PC-9 (cell line): ENCODE results near the gene SLC15A1. TPM values are rescaled to one million over a fixed set of nuclear protein-coding genes. Genes with fewer than 3 reads are reported as not detected.

Source experiments
- BruUV-seq: library from RNA; stranded (reverse); fragments of 400-500 nt; replicated peaks from 2 replicates; lab custom pipeline; 2021; lab: Mats Ljungman, UMichigan
- CTCF ChIA-PET: fragments of 300-600 bp; sonication (Branson Sonifier 250); formaldehyde crosslinking; loops from one replicate; lab custom pipeline; 2022; ENCODE audit warnings: antibody characterized with exemption; lab: Charles Lee
- POLR2A ChIA-PET: fragments of 300-600 bp; sonication (Branson Sonifier 250); formaldehyde crosslinking; loops from one replicate; lab custom pipeline; 2022; ENCODE audit warnings: antibody characterized with exemption; ENCODE audit not compliant: unreplicated experiment; lab: Charles Lee
- DNase-seq, 2 experiments: peaks; one replicate each; pipeline versions ENCODE4 v3.0.0 to v3.0.0-alpha.2; 2015 to 2022; ENCODE audit warnings: mixed read lengths in 1 of 2
- H2AFZ ChIP-seq: fragments of 200-600 bp; sonication (generic); 2 replicates; pipeline ENCODE4 v1.8.1; 2017; ENCODE audit warnings: antibody characterized with exemption
- H3F3A ChIP-seq: fragments of 200-600 bp; sonication (generic); 2 replicates; pipeline ENCODE4 v1.8.1; 2017; ENCODE audit warnings: antibody characterized with exemption, mild to moderate bottlenecking, low read depth; ENCODE audit not compliant: insufficient read depth
- H3K27ac ChIP-seq: fragments of 200-600 bp; sonication (generic); 2 replicates; pipeline ENCODE4 v1.6.1; 2016; ENCODE audit warnings: mixed run types
- H3K27me3 ChIP-seq: fragments of 200-600 bp; sonication (generic); 2 replicates; pipeline ENCODE4 v1.6.1; 2016; ENCODE audit warnings: low read depth, mixed run types; ENCODE audit not compliant: insufficient read depth
- H3K36me3 ChIP-seq: fragments of 200-600 bp; sonication (generic); 2 replicates; pipeline ENCODE4 v1.6.1; 2016; ENCODE audit warnings: low read depth, mixed run types
- H3K4me1 ChIP-seq: fragments of 200-600 bp; sonication (generic); replicated peaks from 2 replicates; pipeline ENCODE4 v1.6.1; 2016; ENCODE audit warnings: mixed run types; ENCODE audit not compliant: insufficient read depth
- H3K4me2 ChIP-seq: fragments of 200-600 bp; sonication (generic); 2 replicates; pipeline ENCODE4 v1.6.1; 2017; ENCODE audit warnings: mixed run types
- H3K4me3 ChIP-seq: fragments of 200-600 bp; sonication (generic); 2 replicates; pipeline ENCODE4 v1.6.1; 2016; ENCODE audit warnings: mixed run types
- H3K79me2 ChIP-seq: fragments of 200-600 bp; sonication (generic); 2 replicates; pipeline ENCODE4 v1.6.1; 2017; ENCODE audit warnings: low read depth, mixed run types
- H3K9me2 ChIP-seq: fragments of 200-600 bp; sonication (generic); 2 replicates; pipeline ENCODE4 v1.8.1; 2017; ENCODE audit warnings: mild to moderate bottlenecking; ENCODE audit not compliant: insufficient read depth
- H3K9me3 ChIP-seq: fragments of 200-600 bp; sonication (generic); 2 replicates; pipeline ENCODE4 v1.8.1; 2016; ENCODE audit warnings: low read depth; ENCODE audit not compliant: insufficient read depth
- H4K20me1 ChIP-seq: fragments of 200-600 bp; sonication (generic); 2 replicates; pipeline ENCODE4 v1.8.1; 2017; ENCODE audit not compliant: insufficient read depth
- EZH2 ChIP-seq: fragments of 200-600 bp; sonication (generic); IDR thresholded peaks from 2 replicates; pipeline ENCODE4 v1.8.0; 2017; ENCODE audit warnings: antibody characterized with exemption, low read depth
- intact Hi-C: fragments of 100-400 bp; cut with micrococcal nuclease; formaldehyde crosslinking; loops from one replicate; pipeline ENCODE4 v1.10.0; 2022; ENCODE audit not compliant: unreplicated experiment
- total RNA-seq: library from RNA; stranded (reverse); gene quantifications from 2 replicates; pipeline ENCODE4 v1.2.3, GENCODE V29; 2021
- TF ChIP-seq, protein P1 (sequence below): fragments of 200-600 bp; sonication (generic); conservative IDR thresholded peaks from 2 replicates; pipeline ENCODE4 v1.6.1; 2017; ENCODE audit warnings: mixed run types, antibody characterized with exemption, mild to moderate bottlenecking, moderate library complexity

The SLC15A1 gene
- total RNA-seq, 1 experiment from 2014 or later, result 0.55 TPM

DNA sequence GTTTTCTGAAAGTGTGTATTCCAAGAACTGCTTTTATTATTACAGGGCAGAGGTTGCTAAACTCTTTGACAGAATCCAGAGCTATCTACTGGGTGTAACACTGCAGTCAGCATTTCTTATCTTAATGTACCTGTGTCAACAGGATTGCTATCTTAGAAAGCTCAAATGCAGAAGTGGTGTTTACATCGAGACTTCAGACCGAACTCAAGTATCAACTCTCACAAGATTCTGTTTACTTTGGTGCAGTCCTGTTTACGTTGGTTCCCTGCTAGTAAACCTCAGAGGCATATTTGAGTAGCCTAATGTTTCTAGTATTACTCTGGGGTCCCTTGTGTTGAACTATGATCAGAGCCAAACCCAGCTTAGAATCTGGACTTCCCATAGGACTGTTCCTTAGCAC is 20.5 kb downstream of the SLC15A1 start:
- CTCF ChIA-PET, result no interaction called here
- BruUV-seq, result no TSS peak
- POLR2A ChIA-PET, result no interaction called here
- Histone ChIP-seq H3K9me2 (no peaks in the 10 kb centered on the region), H3K4me3 (no peak overlapping the region), H4K20me1 (no peaks in the 10 kb centered on the region), H3K9me3 (no peaks in the 10 kb centered on the region; the same call in 1 of the 2 replicates), H3K4me1 (no peaks in the 10 kb centered on the region), H3K4me2 (no peak overlapping the region), H2AFZ (no peak overlapping the region), H3K36me3 (no peaks in the 10 kb centered on the region), H3K27me3 (no peaks in the 10 kb centered on the region), H3K27ac (no peak overlapping the region), H3F3A (no peaks in the 10 kb centered on the region), H3K79me2 (no peaks in the 10 kb centered on the region)
- intact Hi-C loops, result no loop called here
- no peak for TF ChIP-seq EZH2
- no peak for DNase-seq

DNA sequence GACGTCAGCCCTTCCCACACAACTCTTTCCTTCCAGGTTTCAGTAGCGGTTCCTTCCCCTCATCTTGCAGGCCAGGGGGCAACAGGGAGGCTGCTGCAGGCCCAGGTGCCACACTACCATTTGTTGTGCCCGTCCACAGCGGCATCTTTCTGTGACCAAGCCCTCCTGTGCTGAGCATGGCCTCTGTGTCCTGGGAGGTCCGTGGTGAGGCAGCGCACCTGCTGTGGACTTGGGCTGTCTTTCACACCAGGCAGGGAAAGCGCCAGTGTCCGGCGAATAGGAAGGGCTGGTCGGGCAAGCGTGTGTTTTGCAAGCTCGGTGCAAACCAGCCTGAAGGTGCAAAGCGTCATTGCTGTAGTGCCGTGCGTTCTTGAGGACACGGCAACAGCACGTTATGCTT is 21.4 kb downstream of the SLC15A1 start:
- no TSS peak for BruUV-seq
- Histone ChIP-seq H3K4me2 (no peak overlapping the region), H4K20me1 (no peaks in the 10 kb centered on the region), H3K4me3 (no peak overlapping the region), H3K79me2 (no peaks in the 10 kb centered on the region), H3K36me3 (no peaks in the 10 kb centered on the region), H3K9me3 (no peaks in the 10 kb centered on the region; the same call in 1 of the 2 replicates), H3K27ac (no peak overlapping the region), H3K9me2 (no peaks in the 10 kb centered on the region), H3K4me1 (no peaks in the 10 kb centered on the region), H3K27me3 (no peaks in the 10 kb centered on the region), H3F3A (no peaks in the 10 kb centered on the region), H2AFZ (no peak overlapping the region)
- DNase-seq, result no peak
- ChIA-PET POLR2A (no interaction called here), CTCF (no interaction called here)
- intact Hi-C loops, result no loop called here
- TF ChIP-seq EZH2, result no peak

DNA sequence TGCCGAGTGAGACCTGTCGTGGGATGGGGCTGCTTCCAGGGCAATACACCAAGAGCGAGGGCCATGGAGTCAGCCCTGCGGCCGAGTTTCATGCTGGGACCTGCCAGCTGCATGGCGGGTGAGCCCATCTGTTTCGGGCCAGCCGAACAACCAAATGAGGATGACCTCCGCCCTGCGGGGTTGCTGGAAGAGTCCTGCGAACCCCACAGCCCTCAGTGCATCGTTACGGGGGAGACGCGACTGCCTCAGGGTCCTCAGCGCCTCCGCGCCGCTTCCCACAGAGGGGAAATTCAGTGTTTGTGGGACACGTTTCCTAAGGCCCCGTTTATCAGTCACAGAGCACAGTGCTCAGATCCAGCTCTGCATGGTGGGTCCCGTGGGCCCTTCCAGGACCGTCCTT is 22.0 kb downstream of the SLC15A1 start:
- Histone ChIP-seq H3K9me3 (no peaks in the 10 kb centered on the region; the same call in 1 of the 2 replicates), H3K4me1 (no peaks in the 10 kb centered on the region), H4K20me1 (no peaks in the 10 kb centered on the region), H3K27ac (no peak overlapping the region), H3K27me3 (no peaks in the 10 kb centered on the region), H3K36me3 (no peaks in the 10 kb centered on the region), H3K9me2 (no peaks in the 10 kb centered on the region), H3F3A (no peaks in the 10 kb centered on the region), H3K79me2 (no peaks in the 10 kb centered on the region), H2AFZ (no peak overlapping the region), H3K4me2 (no peak overlapping the region), H3K4me3 (no peak overlapping the region)
- CTCF ChIA-PET, result no interaction called here
- POLR2A ChIA-PET, result no interaction called here
- no TSS peak for BruUV-seq
- intact Hi-C loops, result no loop called here
- no peak for DNase-seq
- TF ChIP-seq EZH2, result no peak
- TF ChIP-seq, protein P1, sequence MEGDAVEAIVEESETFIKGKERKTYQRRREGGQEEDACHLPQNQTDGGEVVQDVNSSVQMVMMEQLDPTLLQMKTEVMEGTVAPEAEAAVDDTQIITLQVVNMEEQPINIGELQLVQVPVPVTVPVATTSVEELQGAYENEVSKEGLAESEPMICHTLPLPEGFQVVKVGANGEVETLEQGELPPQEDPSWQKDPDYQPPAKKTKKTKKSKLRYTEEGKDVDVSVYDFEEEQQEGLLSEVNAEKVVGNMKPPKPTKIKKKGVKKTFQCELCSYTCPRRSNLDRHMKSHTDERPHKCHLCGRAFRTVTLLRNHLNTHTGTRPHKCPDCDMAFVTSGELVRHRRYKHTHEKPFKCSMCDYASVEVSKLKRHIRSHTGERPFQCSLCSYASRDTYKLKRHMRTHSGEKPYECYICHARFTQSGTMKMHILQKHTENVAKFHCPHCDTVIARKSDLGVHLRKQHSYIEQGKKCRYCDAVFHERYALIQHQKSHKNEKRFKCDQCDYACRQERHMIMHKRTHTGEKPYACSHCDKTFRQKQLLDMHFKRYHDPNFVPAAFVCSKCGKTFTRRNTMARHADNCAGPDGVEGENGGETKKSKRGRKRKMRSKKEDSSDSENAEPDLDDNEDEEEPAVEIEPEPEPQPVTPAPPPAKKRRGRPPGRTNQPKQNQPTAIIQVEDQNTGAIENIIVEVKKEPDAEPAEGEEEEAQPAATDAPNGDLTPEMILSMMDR, result no peak

DNA sequence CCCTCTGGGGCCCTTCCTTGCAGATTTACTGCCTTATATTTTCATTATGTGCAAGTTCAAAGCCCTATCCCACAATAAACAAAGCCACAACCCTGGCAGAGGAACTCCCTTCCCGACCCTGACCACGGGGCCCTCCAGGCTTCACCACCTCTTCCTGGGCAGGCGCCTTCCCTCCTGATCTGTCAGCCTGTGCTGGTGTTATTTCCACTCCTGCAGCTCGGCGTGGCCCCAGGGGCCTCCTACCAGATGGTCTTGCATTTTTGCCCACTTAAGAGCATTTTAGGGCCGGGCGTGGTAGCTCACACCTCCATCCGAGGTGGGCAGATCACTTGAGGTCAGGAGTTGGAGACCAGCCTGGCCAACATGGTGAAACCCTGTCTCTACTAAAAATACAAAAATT is 22.8 kb downstream of the SLC15A1 start:
- Histone ChIP-seq H3K79me2 (no peaks in the 10 kb centered on the region), H3K27ac (no peak overlapping the region), H3K4me2 (no peak overlapping the region), H3K9me2 (no peaks in the 10 kb centered on the region), H4K20me1 (no peaks in the 10 kb centered on the region), H3K9me3 (no peaks in the 10 kb centered on the region; the same call in 1 of the 2 replicates), H3F3A (no peaks in the 10 kb centered on the region), H3K36me3 (no peaks in the 10 kb centered on the region), H2AFZ (no peak overlapping the region), H3K4me3 (no peak overlapping the region), H3K4me1 (no peaks in the 10 kb centered on the region), H3K27me3 (no peaks in the 10 kb centered on the region)
- TF ChIP-seq EZH2, result no peak
- TF ChIP-seq, protein P1, result no peak
- ChIA-PET POLR2A (no interaction called here), CTCF (no interaction called here)
- BruUV-seq, result no TSS peak
- no peak for DNase-seq
- intact Hi-C loops, result no loop called here
